HL-60 (cell line): ENCODE measurements around the gene PNPLA7.

Source experiments
- DNase-seq, 2 experiments: peaks; one replicate each; pipeline ENCODE4 v3.0.0-alpha.2; 2010 to 2020; ENCODE audit warnings: low read depth in 1 of 2, low spot score in 1 of 2
- H3K27ac ChIP-seq: fragments of 250-450 bp; sonication (Bioruptor Pico); replicated peaks from 2 replicates; pipeline ENCODE4 v1.5.1; 2020; ENCODE audit warnings: mild to moderate bottlenecking, moderate library complexity
- H3K27me3 ChIP-seq: fragments of 250-450 bp; sonication (Bioruptor Pico); 2 replicates; pipeline ENCODE4 v1.5.1; 2021; ENCODE audit warnings: mild to moderate bottlenecking, moderate library complexity; ENCODE audit not compliant: insufficient read depth, poor library complexity, severe bottlenecking
- H3K4me3 ChIP-seq: replicated peaks from 2 replicates; pipeline ENCODE4 v1.5.1; 2011; ENCODE audit warnings: mild to moderate bottlenecking, control low read depth, low read length; ENCODE audit not compliant: insufficient read depth
- GABPA ChIP-seq: IDR thresholded peaks from 2 replicates; pipeline ENCODE4 v1.6.1; 2012; ENCODE audit warnings: low read depth
- POLR2AphosphoS5 ChIP-seq: IDR thresholded peaks from 2 replicates; pipeline ENCODE4 v1.6.1; 2012; ENCODE audit warnings: low read depth
- SPI1 ChIP-seq: IDR thresholded peaks from 2 replicates; pipeline ENCODE4 v1.6.1; 2012; ENCODE audit warnings: low read depth, mild to moderate bottlenecking, borderline replicate concordance
- TF ChIP-seq, protein P1 (sequence below): IDR thresholded peaks from 2 replicates; pipeline ENCODE4 v1.6.1; 2012; ENCODE audit warnings: low read depth; ENCODE audit not compliant: insufficient replicate concordance
- TF ChIP-seq, protein P2 (sequence below): IDR thresholded peaks from one replicate; pipeline ENCODE4 v1.5.1; 2011; ENCODE audit warnings: low read length, control low read depth, inconsistent platforms; ENCODE audit not compliant: insufficient read depth

PNPLA7 gene

GRCh38 chr9:137475666-137476065 is 74.5 kb downstream of the PNPLA7 start:
- no peak overlapping the region for H3K4me3 ChIP-seq
- DNase-seq: no peak
- TF ChIP-seq, protein P1, sequence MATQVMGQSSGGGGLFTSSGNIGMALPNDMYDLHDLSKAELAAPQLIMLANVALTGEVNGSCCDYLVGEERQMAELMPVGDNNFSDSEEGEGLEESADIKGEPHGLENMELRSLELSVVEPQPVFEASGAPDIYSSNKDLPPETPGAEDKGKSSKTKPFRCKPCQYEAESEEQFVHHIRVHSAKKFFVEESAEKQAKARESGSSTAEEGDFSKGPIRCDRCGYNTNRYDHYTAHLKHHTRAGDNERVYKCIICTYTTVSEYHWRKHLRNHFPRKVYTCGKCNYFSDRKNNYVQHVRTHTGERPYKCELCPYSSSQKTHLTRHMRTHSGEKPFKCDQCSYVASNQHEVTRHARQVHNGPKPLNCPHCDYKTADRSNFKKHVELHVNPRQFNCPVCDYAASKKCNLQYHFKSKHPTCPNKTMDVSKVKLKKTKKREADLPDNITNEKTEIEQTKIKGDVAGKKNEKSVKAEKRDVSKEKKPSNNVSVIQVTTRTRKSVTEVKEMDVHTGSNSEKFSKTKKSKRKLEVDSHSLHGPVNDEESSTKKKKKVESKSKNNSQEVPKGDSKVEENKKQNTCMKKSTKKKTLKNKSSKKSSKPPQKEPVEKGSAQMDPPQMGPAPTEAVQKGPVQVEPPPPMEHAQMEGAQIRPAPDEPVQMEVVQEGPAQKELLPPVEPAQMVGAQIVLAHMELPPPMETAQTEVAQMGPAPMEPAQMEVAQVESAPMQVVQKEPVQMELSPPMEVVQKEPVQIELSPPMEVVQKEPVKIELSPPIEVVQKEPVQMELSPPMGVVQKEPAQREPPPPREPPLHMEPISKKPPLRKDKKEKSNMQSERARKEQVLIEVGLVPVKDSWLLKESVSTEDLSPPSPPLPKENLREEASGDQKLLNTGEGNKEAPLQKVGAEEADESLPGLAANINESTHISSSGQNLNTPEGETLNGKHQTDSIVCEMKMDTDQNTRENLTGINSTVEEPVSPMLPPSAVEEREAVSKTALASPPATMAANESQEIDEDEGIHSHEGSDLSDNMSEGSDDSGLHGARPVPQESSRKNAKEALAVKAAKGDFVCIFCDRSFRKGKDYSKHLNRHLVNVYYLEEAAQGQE: no peak
- TF ChIP-seq, protein P2, sequence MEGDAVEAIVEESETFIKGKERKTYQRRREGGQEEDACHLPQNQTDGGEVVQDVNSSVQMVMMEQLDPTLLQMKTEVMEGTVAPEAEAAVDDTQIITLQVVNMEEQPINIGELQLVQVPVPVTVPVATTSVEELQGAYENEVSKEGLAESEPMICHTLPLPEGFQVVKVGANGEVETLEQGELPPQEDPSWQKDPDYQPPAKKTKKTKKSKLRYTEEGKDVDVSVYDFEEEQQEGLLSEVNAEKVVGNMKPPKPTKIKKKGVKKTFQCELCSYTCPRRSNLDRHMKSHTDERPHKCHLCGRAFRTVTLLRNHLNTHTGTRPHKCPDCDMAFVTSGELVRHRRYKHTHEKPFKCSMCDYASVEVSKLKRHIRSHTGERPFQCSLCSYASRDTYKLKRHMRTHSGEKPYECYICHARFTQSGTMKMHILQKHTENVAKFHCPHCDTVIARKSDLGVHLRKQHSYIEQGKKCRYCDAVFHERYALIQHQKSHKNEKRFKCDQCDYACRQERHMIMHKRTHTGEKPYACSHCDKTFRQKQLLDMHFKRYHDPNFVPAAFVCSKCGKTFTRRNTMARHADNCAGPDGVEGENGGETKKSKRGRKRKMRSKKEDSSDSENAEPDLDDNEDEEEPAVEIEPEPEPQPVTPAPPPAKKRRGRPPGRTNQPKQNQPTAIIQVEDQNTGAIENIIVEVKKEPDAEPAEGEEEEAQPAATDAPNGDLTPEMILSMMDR: no peak
- TF ChIP-seq SPI1 (no peak), POLR2AphosphoS5 (no peak), GABPA (no peak)
- no peaks in the 10 kb centered on the region for H3K27me3 ChIP-seq
- H3K27ac ChIP-seq: no peak overlapping the region

- Histone ChIP-seq H3K27me3 (no peaks in the 10 kb centered on the region), H3K4me3 (no peak overlapping the region), H3K27ac (no peak overlapping the region)
- no peak for DNase-seq
- TF ChIP-seq POLR2AphosphoS5 (no peak), SPI1 (no peak), GABPA (no peak)
- TF ChIP-seq, protein P1: no peak
- TF ChIP-seq, protein P2: no peak
Measured at GRCh38 chr9:137474271-137474670, 75.9 kb downstream of the PNPLA7 start.

DNA sequence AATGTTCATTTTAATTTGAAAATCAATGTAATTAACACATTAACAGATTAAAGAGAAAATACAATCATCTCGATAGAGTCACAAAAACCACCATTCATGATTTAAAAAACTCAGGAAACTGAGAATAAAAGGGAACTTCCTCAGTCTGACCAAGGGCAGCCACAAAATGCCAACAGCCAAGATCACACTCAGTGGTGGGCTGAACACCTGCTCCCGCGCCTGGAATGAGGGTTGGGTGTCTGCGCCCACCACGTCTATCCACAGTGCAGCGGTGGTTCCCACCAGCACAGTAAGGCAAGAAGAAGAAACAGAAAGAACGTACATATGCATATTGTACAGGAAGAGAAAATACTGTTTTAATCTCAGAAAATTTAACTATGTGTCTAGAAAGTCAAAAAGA is 79.4 kb downstream of the PNPLA7 start:
- Histone ChIP-seq H3K27me3 (no peaks in the 10 kb centered on the region), H3K27ac (peak overlapping the region; percentile 23), H3K4me3 (no peak overlapping the region)
- TF ChIP-seq, protein P2: no peak
- peak; percentile 56; the same call in 1 of the 2 replicates for TF ChIP-seq SPI1
- TF ChIP-seq GABPA: no peak
- no peak for TF ChIP-seq POLR2AphosphoS5
- TF ChIP-seq, protein P1: no peak
- DNase-seq: peak in 1 of 2 experiments; percentile 51
